Skeletal muscle tissue (tissue), 4 donors: ENCODE data around the gene RAPGEF4. TPM values are rescaled to one million over a fixed set of nuclear protein-coding genes. Genes with fewer than 3 reads are reported as not detected.

Source experiments
- H3K27ac ChIP-seq: one replicate; pipeline ENCODE4 v1.7.0; 2013; ENCODE audit warnings: mild to moderate bottlenecking, low read depth, low read length, inconsistent platforms
- H3K27me3 ChIP-seq, 3 donors: one replicate each; pipeline ENCODE4 v1.7.0; 2013; ENCODE audit warnings: low read length in 3 of 3; ENCODE audit not compliant: control insufficient read depth in 3 of 3, insufficient read depth in 3 of 3
- H3K36me3 ChIP-seq, 3 donors: one replicate each; pipeline ENCODE4 v1.7.0; 2013; ENCODE audit warnings: low read length in 3 of 3; ENCODE audit not compliant: control insufficient read depth in 3 of 3, insufficient read depth in 3 of 3
- H3K4me1 ChIP-seq, 3 donors: one replicate each; pipeline ENCODE4 v1.7.0; 2013; ENCODE audit warnings: low read length in 3 of 3, mild to moderate bottlenecking in 3 of 3; ENCODE audit not compliant: control insufficient read depth in 3 of 3, insufficient read depth in 3 of 3
- H3K4me3 ChIP-seq, 3 donors: one replicate each; pipeline ENCODE4 v1.7.0; 2013; ENCODE audit warnings: low read length in 3 of 3
- H3K9ac ChIP-seq, 3 donors: one replicate each; pipeline ENCODE4 v1.7.0; 2013; ENCODE audit warnings: low read length in 3 of 3, mild to moderate bottlenecking in 3 of 3, moderate library complexity in 2 of 3, low read depth in 1 of 3
- H3K9me3 ChIP-seq, 3 donors: one replicate each; pipeline ENCODE4 v1.7.0; 2013; ENCODE audit warnings: low read length in 3 of 3; ENCODE audit not compliant: control insufficient read depth in 3 of 3
- total RNA-seq: library from RNA; depleted of rRNA; stranded (reverse); fragments of >200 nt; gene quantifications from one replicate; pipeline ENCODE4 v1.2.3, GENCODE V29; 2014
- donor health status: Osteomylitis.

RAPGEF4 gene
- total RNA-seq, 1 donor from 2014 or later = 5.7 TPM

DNA sequence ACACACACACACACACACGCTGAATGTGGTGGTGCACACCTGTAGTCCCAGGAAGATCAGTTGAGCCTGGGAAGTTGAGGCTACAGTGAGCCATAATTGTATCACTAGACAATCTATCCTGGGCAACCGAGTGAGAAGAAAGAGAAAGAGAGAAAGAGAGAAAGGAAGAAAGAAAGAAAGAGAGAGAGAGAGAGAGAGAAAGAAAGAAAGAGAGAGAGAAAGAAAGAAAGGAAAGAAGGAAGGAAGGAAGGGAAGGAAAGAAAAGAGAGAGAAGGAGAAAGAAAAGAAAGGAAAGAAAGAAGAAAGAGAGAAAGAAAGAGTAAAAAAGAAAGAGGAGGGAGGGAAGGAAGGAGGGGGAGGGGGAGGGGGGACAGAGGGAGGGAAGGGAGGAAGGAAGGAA lies 190.0 kb downstream of the RAPGEF4 start:
- Histone ChIP-seq H3K27me3 (no peaks in the 10 kb centered on the region), H3K9me3 (no peaks in the 10 kb centered on the region), H3K36me3 (no peaks in the 10 kb centered on the region), H3K4me3 (no peak overlapping the region), H3K27ac (no peak overlapping the region), H3K9ac (no peak overlapping the region), H3K4me1 (peaks cover 4 to 8% (median 6%) of the 10 kb centered on the region in 3 donors)

DNA sequence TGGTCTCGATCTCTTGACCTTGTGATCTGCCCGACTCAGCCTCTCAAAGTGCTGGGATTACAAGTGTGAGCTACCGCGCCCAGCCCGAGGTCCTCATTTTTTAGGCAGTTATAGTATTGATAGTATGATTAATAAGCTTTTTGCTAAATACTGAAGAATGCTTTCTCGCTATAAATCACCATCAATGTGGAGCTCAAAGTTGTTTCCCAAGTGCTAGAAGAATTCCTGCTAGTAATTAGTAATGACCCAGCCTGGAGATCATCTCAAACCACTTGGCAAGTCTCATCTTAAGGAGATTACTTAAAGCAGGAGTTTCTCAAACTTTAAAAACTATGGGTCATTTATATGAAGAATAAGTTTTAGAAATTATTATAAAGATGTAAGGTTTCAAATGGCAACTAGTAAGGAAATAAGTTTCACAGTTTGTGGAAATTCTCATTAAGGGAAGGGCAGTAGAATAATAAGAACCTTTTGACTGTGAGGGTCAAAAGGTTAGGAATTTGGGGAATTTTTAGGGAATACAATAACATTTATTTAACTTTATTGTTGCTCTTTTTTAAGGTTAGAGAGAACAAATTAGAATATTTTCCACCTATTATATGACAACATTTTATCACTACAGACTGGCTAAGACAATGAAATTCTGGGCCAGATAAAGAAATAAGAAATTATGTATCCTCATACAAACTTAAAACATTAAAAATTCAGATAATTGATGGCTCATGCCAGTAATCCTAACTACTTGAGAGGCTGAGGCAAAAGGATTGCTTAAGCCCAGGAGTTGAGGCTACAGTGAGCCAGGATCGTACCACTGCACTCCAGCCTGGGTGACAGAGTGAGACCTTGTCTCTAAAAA lies 191.4 kb downstream of the RAPGEF4 start:
- H3K27ac ChIP-seq = peak overlapping the region; percentile 36
- H3K27me3 ChIP-seq = no peaks in the 10 kb centered on the region
- no peak overlapping the region for H3K4me3 ChIP-seq
- H3K4me1 ChIP-seq = peaks cover 8 to 13% (median 11%) of the 10 kb centered on the region in 3 donors
- no peaks in the 10 kb centered on the region for H3K9me3 ChIP-seq
- H3K36me3 ChIP-seq = no peaks in the 10 kb centered on the region
- H3K9ac ChIP-seq = no peak overlapping the region

DNA sequence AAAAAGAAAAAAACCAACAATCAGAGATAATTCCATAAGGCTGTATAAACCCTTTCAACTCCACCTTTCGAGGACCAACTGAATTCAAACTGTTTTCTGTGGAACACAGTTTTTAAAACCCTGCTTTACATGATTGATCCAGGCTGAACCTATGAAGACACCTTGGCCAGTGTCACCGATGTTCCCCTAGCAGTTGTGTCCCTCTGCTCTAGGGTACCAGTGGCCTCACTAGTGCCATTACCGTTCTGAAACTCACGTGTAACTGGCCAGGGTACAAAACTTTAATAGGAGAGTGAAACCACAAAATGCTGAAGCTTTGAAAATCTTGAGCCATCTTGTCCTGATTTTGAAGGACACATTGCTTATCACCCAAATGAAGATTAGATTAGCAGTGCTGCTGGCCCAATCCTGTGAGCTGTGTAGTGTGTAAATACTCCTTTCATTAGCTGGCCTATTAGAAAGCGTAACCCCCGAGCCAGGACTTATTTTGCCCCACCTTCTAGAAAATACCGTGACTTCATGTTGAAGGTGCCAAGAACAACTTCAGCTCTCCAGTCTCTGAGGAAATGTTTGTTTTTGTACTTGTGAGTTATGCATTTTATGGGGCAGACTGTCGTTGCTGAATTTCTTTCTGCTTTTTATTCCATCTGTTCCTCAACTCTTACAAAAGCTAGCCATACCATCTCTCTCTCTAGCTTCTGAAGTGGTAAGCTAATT lies 192.2 kb downstream of the RAPGEF4 start:
- peak overlapping the region in 2 of 3 donors; percentile 11 to 36 for H3K4me3 ChIP-seq
- no peaks in the 10 kb centered on the region for H3K27me3 ChIP-seq
- no peaks in the 10 kb centered on the region for H3K9me3 ChIP-seq
- no peak overlapping the region for H3K9ac ChIP-seq
- H3K27ac ChIP-seq = peak overlapping the region; percentile 36
- H3K4me1 ChIP-seq = peaks cover 6 to 13% (median 11%) of the 10 kb centered on the region in 3 donors
- H3K36me3 ChIP-seq = no peaks in the 10 kb centered on the region

DNA sequence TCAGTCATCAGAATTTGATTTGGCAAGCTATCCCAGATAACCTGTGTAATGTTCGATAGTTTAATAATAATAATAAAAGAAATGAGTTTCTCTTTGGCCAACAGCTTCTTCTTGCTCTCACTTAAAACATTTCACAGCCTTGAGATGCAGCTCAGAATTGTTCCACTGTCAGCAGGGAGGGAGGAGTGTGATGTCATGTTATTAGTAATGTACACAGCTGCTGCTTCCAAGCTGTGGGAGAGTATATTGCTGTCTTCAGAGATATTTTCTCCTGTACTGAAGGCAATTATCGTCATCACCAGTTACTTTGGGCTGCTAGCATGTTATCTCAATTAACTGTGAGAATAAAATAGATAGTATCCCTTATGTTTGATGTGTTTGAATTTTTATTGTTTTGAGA lies 193.1 kb downstream of the RAPGEF4 start:
- peak overlapping the region in 1 of 3 donors; percentile 11 for H3K4me3 ChIP-seq
- no peak overlapping the region for H3K9ac ChIP-seq
- H3K4me1 ChIP-seq = peaks cover 5 to 13% (median 11%) of the 10 kb centered on the region in 3 donors
- no peak overlapping the region for H3K27ac ChIP-seq
- no peaks in the 10 kb centered on the region for H3K27me3 ChIP-seq
- H3K9me3 ChIP-seq = no peaks in the 10 kb centered on the region
- no peaks in the 10 kb centered on the region for H3K36me3 ChIP-seq

DNA sequence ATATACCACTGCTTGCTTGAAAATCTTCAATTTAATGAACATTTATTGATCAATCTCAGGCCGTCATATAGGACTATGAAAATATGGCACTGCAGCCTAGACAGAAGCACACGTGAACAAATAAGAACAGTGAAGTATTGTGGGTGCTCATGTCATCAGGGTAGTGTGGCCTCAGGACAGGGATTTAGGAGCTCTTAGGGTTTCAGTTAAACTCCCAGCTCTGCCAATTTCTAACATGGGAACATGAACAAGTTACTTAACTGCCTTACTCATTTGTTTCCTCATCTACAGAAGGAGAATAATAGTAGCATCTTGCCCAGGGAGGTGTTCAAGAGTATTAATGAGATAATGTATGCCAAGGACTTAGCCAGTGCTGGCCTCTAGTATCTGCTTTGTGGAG lies 194.0 kb downstream of the RAPGEF4 start:
- Histone ChIP-seq H3K4me1 (peaks cover 5 to 13% (median 11%) of the 10 kb centered on the region in 3 donors), H3K27ac (no peak overlapping the region)

DNA sequence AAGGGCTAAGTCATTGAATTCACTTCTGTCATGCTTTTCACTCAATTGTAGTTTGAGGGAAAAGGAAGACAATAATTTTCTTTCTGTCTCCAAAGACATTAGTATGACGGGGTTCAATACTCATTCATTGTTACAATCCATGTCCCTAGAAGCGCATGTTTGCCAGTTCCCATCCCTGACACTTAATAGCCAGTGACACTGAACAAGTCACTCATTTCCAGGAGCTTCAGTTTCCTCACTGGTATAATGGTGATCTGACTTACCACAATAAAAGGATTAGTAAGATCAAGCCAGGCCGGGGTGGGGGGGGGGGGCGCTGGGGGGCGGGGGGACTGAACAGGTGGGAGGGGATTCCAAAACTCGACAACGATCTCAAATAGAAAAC lies 195.2 kb downstream of the RAPGEF4 start:
- Histone ChIP-seq H3K9me3 (no peaks in the 10 kb centered on the region), H3K36me3 (no peaks in the 10 kb centered on the region), H3K9ac (peak overlapping the region in 1 of 3 donors; percentile 40), H3K4me3 (no peak overlapping the region), H3K27me3 (no peaks in the 10 kb centered on the region), H3K27ac (peak overlapping the region; percentile 41), H3K4me1 (peaks cover 5 to 13% (median 11%) of the 10 kb centered on the region in 3 donors)

More for the DNA sequence above, 194.0 kb downstream of the RAPGEF4 start:
- Histone ChIP-seq H3K27me3 (no peaks in the 10 kb centered on the region), H3K36me3 (no peaks in the 10 kb centered on the region), H3K9me3 (no peaks in the 10 kb centered on the region), H3K9ac (no peak overlapping the region), H3K4me3 (no peak overlapping the region)

DNA sequence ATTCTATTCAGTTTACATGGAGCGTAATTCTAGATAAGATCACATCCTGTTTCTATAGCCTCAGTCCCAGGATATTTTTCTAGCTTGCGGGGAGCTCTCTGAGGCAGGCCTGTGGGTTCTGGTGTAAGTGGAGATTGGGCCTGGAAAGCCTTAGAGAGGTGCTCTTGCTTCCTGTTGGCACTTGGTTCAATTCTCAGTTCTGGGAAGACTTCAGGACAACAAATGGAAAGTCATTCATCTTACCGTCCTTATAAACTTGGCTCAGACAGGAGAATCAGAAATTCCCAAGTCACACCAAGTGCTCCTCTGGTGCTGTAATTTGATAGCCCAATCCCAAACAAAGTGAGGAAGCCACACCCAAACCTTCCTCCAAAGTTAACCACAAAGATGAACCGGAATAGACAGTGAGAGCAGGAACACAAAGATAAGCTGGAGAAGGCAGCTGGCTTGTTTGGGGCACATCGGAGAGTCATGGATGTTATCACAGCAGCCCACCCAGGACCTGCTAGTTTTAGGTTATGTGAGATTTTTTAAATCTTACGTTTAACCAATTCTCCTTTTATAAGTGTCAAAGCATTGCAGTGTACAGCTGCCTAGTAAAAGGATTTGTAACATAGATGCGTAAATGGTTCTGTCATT lies 195.7 kb downstream of the RAPGEF4 start:
- Histone ChIP-seq H3K4me3 (peak overlapping the region in 2 of 3 donors; percentile 15 to 57), H3K27me3 (no peaks in the 10 kb centered on the region), H3K4me1 (peaks cover 5 to 13% (median 11%) of the 10 kb centered on the region in 3 donors), H3K9ac (peak overlapping the region in 2 of 3 donors; percentile 36 to 40), H3K27ac (no peak overlapping the region), H3K36me3 (no peaks in the 10 kb centered on the region), H3K9me3 (no peaks in the 10 kb centered on the region)

DNA sequence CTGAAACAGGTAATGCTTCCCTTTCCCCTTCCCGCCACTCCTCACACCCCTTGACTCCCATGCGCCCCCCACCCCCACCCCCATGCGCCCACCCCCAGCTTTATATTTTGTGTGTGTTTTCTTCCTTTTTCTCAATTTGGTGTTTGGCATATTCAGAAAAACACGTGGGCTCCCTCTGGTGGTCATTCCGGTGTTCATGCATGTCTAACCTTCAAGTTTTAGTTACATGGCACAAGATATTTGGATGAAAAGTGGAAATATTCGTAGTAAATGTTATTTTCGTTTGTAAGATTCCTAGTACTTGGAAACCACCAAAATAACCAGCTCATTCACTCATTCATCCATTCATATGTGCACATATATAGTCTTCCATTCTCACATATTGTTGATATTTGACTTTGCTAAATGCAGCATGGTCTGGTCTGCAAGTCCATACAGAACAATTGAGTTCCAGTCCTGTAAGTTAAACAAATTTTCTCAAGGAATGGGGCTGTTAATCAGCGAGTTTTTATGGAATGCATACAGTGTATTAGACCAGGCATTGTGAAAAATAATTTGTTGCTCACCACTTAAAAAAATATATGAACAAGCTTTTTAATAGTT lies 196.4 kb downstream of the RAPGEF4 start:
- peak overlapping the region in 1 of 3 donors; percentile 57 for H3K4me3 ChIP-seq
- no peaks in the 10 kb centered on the region for H3K36me3 ChIP-seq
- no peaks in the 10 kb centered on the region for H3K27me3 ChIP-seq
- H3K4me1 ChIP-seq = peaks cover 5 to 13% (median 11%) of the 10 kb centered on the region in 3 donors
- H3K9ac ChIP-seq = no peak overlapping the region
- no peaks in the 10 kb centered on the region for H3K9me3 ChIP-seq
- no peak overlapping the region for H3K27ac ChIP-seq

DNA sequence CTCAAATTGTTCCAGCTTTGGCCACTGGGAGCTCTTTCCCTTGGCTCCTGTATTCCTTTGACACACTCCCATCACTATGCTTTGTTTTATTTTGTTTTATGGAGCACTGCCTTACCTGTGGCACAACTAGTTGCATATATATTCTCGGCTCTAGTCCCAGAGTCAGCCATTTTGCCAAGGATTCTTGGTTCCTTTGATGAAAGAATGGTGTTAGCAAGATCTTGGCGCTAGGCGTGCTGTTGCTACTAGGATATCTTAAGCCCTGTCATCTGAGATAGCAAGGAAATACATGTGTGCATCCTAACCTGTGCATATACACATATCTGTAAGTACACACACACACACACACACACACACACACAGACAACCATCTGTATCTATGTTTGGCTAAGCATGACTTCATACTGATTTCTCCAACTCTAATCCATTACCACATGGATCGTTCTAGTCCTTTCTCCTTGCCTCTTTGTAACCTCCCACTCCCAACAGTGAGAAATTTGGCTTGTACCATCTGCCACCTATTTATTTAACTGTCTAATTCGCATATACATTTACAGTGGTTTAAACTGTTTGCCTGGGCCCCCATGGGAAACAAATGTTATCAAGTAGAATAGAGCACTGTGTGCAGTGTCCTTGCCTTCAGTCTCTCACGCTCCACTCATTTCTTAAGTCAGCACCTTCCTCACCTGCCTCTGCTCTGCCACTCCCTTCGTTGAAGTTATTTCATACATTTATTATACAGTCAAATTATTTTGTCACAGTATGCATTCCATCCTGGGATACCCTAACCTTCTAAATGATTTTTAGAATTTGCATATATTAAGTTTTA lies 202.5 kb downstream of the RAPGEF4 start:
- Histone ChIP-seq H3K4me1 (no peaks in the 10 kb centered on the region), H3K27me3 (no peaks in the 10 kb centered on the region), H3K9me3 (no peaks in the 10 kb centered on the region), H3K27ac (no peak overlapping the region), H3K36me3 (no peaks in the 10 kb centered on the region), H3K9ac (no peak overlapping the region), H3K4me3 (no peak overlapping the region)
